NCI-H1417 treated with DMSO at 0.1 percent for 48 hours (cell line): ENCODE results near the gene CLSTN3.

ENCODE experiments used
- DNase-seq: peaks from one replicate; lab custom pipeline; 2025; lab: John Stamatoyannopoulos, UW

Gene CLSTN3

DNA sequence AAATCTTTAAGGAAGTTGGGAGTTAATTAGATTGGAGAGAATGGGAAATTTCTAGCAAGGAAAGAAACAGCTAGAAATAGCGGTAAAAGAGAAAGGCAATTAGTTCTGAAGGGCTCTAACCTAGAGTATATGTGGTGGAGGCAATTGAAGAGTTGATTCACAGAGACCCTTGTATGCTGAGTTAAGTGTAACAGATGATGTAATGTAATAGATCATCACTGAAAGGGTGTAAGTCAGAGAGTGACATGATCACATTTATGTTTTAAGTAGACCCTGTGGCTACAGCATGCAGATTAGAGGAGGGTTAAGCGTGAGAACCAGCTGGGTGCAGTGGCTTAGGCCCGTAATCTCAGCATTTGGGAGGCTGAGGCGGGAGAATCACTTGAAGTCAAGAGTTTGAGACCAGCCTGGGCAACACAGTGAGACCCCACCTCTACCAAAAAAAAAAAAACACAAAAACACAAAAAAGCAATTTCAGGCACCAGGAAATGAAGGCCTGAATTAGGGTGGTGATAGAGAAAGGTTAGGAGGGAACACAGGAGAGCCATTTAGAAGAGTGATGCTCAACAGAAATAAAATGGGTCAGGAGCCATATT, 4.4 kb upstream of the CLSTN3 start:
- DNase-seq: no peak

DNA sequence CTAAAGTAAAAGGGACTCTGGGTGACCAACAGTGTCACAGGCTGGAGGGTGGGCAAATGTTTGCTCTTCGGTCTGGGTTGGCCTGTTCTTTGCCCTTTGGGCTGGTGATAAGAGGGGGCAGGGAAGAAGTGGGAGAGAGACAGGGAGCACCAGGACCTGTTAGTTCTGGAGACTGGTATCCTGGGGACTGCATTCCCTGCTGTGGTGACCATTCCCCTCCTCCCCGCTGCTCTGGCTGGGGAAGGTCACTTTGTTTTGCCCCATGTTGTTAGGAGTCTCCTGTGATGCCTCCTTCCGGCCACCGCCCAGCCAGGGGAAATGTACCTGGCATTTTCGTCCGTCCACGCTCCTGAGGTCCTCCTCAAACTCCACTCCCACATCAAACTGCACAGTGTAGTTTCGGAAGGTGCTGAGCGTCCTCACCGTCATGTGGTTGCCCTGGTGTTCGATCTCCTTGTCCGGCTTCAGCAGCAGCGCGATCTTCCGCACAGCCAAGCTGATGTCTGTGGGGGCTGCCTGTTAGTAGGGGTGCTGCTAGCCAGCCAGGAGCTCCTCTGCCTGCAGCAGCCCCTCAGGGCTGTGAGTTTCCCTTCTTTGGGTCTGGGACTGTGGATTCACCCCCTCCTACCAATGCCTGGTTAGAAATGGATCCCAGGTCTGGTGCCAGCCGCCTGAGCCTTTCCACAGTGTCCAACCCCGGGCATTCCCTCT, 2.1 kb upstream of the CLSTN3 start:
- DNase-seq: no peak

DNA sequence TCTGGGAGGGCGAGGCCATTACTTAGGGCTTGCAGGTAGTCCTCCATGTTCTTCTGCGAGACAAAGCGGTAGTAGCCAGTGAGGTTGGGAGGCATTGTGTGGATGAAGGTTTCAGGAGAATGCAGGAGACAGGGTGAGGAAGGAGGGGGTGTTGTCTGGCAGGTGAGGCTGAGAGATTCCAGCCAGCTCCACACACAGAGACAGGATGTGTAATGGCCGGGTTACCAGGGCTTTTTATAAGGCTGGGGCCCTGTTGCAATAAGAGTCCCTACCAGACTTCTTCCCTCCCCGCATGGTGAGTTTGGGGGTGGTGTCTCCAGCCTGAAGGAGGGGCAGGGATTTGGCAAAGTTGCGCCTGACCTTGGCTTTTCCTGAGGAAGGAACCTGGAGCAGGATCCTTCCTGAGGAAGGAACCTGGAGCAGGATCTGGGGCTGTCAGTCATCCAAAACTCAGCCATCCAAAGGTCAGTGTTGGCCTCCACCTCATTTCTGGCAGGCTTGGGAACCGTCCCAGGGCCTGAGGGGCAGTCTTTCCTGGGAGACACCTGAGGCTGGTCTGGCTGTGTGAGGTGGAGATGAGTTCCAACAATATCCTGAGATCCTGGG, 1.4 kb upstream of the CLSTN3 start, which contains the start of gene RBP5:
Gene RBP5, minus strand, starts transcription at position 209 of the 606 bp plus-strand sequence. Its CDS starts 114 bp downstream, at position 95.
- DNase-seq: no peak

DNA sequence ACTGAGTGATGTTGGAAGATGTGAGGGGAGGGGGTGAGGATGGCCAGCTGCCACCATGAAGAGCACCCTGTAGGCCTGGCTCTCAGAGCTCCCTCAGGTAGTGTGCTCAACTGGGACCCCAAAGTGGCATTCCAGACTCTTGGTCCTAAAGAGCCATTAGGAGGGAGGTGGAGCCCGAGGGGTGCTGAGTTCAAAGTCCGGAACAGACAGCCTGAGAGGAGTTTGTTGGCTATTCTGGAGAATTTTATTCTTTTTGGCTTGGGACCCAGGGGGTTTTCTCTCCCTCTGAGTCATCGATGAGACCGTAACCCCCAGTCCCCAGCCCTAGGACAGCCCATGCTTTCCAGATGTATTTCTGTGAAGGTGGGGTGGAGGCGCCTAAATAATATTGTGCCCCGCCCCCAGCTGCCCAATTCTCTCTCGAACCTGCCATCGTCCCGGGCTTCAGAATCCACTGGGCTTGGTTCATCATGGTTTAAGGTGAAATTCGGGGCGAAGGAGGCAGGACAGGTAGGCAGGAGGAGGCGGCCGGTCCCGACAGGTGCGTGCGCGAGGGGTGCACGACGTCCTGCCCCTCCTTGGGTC, 792 bp upstream of the CLSTN3 start:
- DNase-seq: no peak

DNA sequence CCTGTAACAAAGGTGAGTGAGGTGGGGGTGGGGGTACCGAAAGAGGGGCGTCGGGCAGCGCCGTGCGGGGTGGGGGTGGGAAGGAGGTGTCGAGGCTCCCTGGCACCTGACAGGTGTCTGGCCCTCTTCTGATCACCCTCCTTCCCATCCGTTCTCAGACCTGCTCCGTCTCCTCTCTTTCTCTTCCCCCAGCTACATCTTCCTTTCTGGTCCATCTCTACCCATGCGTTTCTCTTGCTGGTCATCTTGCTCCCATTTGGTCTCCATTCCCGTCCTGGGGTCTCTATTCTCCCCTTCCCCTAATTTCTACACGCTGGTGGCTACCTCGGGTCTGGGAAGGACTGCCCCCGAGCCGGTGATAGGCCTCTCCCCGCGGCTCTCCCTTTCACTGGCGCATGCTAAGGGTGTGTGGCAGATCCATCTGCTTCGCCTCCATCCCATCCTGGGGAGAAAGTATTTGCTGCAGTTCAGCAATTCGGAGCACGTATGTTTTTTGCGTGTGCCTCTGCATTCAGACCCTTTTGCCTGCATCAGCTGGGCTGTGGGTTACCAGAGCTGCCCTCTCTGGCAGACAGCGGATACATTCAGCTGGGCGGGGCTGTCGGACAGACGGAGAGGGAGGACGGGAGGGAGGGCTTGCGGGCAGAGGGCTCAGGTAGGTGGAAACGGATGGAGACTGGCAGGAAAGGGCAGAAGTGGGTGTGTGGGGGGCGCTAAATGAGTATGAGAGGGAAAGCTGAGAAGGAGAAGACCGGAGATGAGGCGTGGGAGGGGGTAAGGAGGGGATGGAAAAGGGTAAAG, 730 bp downstream of the CLSTN3 start:
- DNase-seq: no peak

DNA sequence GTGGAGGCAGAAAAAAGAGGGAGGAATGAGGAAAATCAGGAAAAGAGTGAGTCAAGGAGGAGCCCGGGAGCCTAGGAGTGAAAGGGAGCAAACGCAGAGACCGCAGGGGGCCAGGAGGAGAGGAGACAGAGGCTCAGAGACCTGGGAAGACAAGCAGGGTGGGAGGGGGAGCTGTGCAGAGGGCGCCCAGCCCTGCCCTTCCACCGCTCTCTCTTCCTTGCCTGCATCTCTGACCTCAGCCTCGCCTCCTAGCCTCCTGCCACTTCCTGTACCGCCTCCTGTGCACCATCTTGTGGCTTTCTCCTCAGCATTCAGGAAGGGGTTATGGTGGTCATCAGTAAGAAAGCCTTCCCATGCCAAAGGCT, 1.3 kb downstream of the CLSTN3 start:
- no peak for DNase-seq

DNA sequence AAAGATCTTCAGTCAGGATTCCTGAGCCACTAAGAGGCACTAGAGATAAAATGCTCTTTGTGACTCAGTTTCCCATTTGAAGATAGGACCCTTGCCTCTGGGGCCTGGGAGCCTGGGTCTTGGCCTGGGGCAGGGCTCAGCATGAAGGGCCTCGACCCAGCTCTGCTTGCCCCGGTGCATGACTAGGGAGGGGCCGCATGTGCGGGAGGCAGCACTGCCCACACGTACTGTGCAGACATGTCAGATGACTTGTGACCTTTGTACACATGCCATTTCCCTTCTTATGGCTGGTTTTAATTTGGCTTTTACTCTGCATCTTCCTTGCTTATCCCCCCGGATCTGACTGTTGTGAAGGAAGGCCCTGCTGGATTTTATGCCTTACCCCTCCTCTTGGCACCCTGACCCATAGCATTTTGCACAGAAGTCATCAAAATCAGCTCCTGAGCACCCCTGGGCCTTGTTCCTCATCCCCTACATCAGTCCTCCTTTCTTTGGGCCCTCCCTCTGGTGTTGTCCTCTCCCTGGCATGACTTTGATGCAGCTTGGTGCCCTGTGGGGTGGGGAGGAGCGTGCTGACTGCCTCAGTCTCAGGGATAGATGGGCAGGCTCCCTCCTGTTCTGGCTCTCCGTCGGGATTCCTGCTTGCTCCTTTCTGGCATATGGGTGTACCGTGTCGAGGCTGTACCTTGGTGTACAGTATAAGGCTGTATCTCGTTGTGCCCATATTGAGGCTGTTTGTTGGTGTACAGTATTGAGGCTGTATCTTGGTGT, 4.4 kb downstream of the CLSTN3 start:
- DNase-seq: no peak

DNA sequence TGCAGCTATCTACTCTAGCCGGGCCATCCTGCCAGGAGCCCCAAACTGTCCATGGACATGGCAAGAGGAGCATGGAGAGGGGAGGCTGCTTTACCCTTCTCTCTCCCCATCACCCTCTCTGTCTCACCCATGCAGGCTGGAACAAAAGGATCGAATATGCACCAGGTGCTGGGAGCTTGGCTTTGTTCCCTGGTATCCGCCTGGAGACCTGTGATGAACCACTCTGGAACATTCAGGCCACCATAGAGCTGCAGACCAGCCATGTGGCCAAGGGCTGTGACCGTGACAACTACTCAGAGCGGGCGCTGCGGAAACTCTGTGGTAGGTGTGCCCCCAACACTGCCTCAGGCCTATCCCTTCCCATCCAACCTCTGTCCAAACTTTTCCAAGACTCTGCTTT, 5.9 kb downstream of the CLSTN3 start:
- no peak for DNase-seq

DNA sequence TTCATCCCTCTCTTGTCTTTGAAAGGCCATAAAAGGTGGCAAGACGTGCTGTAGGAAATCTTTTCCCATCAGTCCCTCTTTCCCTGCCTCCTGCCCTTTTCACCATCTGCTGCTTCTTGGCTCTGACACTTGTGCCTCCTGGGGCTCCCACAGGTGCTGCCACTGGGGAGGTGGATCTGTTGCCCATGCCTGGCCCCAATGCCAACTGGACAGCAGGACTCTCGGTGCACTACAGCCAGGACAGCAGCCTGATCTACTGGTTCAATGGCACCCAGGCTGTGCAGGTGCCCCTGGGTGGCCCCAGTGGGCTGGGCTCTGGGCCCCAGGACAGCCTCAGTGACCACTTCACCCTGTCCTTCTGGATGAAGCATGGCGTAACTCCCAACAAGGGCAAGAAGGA, 6.5 kb downstream of the CLSTN3 start:
- DNase-seq: no peak

DNA sequence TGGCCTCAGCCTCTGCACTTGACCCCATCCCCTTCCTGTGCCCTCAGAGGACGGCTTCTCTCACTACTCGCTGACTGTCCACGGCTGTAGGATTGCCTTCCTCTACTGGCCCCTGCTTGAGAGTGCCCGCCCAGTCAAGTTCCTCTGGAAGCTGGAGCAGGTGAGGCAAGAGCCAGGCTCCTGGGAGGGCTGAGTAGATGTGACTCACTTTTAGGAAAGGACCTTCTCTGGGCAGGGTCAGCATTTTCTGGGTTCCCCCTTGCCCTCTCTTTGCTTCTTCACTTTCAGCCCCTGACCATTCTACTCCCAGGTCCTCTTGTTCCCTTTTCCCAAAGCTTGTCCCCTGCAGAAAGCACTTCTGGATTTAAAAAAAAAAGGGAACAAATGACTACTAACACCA, 7.7 kb downstream of the CLSTN3 start:
- DNase-seq: no peak

DNA sequence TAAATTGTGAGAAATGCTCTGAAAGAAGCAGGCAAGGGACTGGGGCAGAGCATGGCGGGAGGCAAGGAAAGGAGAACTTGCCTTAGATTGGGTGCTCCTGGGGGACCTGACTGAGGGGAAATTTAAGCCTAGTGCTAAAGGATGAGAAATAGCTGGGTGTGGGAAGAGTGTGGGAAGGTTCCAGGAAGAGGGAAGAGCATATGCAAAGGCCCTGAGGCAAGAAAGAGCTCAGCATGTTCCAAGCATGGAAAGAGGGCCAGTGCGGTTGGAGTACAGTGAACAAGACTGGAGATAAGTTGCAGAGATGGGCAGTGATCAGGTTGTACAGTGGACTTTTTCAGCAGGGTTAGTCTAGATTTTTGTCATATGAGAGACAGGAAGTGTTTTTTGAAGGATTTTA, 9.0 kb downstream of the CLSTN3 start:
- DNase-seq: no peak

DNA sequence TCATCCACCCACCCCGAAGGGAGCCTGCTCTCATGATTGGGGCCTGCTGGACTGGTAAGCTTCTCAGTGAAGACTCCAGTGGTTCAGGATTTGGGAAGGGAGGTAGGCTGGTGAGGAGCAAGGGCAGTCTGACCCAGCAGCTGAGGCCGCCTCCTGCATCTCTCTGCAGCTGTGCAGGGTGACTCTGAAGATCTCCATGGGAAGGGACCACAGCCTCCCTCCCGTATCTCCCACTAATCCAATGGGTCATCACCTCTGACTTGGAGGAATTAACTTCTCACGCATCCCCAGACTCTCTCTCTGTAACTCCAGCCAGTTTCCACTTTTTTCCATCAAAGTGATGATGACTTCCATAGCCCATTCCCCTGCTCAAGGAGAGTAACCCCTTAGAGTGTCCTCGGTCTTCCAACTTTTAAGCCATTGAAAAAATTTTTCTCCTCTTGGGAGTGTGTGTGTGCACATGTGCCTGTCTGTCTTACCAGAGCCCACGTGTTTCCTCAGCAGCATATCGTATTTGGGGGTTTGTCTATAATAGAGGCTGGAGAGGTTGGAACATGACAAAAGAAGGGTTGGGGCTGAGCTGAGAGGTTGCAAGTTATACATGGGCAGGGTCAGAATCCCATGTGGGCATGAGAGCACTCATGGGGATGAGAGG, 11.3 kb downstream of the CLSTN3 start:
- no peak for DNase-seq

DNA sequence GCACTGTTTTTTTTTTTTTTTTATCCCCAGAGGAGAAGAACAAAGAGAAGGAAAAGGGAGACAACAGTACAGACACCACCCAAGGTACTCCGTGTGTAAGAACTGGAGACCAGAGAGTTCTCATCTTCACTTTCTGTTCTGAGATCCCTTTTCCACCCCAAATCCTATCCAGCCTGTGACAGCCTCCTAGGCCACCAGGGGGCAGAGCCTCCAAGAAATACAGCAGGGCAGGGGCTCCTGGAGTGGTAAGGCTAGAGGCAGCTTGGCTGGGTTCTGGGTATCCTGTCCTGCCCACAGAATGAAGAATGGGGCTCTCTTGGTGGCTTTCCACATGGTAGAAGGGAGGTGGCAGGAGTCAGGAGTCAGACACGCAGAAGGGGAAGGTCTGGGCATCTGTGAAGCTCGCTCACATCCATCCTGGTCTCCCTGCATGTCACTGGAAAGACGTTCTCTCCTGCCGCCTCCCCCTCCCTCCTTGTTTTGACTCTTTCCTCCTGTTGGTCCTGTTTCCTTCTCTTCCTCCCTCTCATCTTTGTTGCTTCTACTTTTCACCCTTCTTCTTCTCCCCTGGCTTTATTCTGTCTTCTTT, 12.0 kb downstream of the CLSTN3 start:
- DNase-seq: no peak

DNA sequence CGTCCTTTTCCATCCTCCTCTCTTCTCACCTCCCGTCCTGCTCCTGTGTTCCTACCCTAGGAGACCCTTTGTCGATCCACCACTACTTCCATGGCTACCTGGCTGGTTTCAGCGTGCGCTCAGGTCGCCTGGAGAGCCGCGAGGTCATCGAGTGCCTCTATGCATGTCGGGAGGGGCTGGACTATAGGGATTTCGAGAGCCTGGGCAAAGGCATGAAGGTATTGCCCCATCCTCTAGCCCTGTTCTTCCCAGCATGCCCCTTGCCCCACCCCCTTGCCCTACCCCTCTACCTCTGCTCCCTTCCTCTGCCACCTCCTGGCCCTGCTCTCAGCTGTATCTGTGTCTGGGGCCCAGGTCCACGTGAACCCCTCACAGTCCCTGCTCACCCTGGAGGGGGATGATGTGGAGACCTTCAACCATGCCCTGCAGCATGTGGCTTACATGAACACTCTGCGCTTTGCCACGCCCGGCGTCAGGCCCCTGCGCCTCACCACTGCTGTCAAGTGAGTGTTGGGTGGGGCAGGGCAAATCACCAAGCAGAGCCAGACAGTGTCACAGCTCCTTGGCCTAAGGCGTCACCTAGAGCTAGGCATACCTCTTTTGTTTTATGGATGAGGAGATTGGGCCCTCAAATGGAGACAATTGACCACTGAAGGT, 12.8 kb downstream of the CLSTN3 start:
- DNase-seq: no peak

DNA sequence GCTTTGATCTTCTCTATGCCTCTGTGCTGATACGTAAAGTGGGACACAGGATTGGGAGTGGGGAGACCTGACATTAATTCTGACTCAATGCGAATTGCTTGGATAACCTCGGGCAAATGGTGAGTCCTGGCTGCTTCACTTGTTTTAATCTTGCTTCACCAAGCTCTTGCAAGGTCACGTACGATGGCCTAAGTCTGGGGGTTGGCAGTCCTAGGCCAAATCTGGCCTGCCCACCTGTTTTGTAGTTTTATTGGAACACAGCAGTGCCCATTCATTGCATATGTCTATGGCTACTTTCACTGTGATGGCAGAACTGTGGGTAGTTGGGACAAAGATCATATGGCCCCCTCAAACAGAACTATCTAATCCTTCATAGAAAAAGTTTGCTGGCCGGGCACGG, 13.4 kb downstream of the CLSTN3 start:
- no peak for DNase-seq

DNA sequence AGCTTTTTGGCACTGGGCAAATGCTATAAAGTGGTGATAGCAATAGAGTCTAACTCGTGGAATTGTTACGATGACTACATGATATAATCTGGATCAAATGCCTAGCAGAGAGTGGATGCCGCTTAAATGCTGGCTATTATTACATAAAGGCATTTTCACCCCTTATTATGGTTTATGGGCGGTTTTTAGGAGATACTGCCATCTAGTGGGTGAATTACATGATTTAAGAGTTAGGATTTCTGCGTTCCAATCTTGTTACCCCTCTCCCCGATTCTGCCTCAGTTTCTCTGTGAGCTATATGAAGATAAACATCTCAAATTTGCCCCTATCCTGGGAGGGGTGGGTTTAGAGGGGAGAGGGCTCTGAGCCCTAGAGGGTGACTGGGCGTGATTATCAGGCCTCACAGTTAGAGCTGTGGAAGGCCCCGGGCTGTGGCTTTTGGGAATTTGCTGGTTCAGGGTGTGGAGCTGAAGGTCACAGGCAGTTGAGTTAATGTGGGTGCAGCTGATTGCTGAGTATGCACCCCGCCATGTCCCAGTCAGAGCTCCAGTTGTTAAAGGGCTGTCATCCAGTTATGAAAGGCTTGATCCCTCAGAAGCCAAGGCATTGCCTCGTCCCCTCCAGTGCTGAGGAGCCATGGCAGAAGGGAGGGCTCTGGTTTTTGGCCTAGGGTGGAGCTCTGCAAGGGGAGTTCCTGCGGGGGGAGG, 14.4 kb downstream of the CLSTN3 start:
- DNase-seq: no peak

DNA sequence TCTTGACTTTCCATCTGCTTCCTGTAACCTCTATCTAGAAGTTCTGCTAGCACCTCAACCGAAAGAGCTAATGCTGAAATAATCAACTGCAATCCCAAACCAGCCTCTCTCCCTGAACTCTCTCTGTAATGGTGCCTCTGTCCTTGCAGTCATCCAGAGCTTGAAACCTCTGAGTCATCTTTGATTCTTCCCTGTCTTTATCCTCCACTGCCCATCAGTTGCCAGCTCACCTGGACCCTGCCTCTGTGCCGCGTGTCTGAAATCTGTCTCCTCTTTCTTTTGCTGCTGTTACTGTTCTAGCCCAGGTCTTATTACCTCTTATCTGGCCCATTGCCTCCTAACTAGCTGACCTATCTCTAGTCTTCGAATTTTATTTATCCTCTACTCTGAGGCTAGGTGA, 15.5 kb downstream of the CLSTN3 start:
- no peak for DNase-seq

DNA sequence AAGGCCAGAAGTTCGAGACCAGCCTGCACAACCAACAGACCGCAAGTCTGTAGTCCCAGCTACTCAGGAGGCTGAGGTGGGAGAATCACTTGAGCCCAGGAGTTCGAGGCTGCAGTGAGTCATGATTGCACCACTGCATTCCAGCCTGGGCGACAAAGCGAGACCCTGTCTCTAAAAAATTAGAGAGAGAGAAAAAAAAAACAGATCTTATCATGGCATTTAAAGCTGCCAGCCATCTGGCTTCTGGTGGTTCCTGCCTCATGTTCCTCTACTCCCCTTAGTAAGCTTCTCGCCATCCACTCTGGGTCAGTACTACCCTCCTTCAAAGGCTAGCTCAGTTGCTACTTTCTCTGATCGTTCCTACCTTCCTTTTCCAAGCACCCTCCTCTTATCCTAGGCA, 16.1 kb downstream of the CLSTN3 start:
- DNase-seq: no peak

DNA sequence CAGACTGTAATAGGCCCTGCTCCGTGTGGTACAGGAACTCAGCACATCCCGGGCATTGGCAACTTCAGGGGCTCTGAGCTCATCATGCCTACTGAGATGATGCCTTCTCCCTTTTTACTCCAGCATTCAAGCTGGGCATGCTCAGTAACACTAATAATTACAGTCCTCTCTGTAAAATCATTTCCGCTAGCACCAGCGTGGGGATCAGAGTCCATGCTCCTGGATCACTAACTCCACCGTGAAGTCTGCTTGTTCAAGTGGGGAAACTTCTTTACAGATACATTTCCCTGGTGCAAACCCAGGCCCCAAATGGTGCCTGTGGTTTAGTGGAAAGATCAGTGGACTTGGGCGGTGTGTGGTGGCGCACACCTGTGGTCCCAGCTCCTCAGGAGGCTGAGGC, 16.7 kb downstream of the CLSTN3 start:
- DNase-seq: no peak

DNA sequence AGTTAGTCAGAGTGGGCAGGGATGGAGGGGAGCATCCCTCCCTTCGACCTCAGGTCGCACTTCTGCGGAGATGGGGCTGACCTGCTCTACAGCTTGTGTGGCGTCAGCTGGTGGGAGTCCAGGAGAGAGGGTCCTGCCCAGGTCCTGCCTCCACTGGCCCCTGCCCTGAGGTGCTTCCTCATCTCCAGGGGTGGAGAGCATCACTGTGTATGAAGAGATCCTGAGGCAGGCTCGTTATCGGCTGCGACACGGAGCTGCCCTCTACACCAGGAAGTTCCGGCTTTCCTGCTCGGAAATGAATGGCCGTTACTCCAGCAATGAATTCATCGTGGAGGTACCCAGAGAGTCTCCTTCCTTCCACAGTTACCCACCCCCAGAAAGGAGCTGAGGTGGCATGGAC, 20.2 kb downstream of the CLSTN3 start:
- DNase-seq: no peak
